IPS-NIHi7 (cell line): ENCODE measurements around the gene SLC23A2.
"Not testable (repeated sequence)": the region's sequence is repeated elsewhere in the genome, so short reads cannot be mapped to it uniquely, and the experiment has no call there.

Experiments
- DNase-seq: peaks from one replicate; pipeline ENCODE4 v3.0.0; 2012; ENCODE audit warnings: mixed read lengths; ENCODE audit errors: extremely low spot score

The SLC23A2 gene

DNA sequence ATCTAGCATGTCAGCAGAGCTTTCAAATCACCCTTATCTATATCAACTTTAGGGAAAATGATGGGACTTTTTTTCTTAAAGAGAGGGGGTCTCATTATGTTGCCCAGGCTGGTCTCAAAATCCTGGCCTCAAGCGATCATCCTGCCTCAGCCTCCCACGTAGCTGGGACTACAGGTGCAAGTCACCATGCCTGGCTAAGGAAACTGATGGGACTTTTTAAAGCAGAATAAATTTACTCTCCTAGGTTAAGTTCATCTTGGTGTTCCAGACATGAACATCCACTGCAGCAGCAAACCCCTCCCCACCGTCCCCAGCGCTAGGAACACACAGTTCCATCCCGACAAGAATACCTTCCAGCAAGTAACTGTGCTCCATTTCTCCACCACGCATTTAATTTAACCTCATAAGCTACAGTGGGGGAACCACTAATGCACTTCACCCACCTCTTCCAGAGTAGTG is 64.9 kb downstream of the SLC23A2 start:
- no peak for DNase-seq

DNA sequence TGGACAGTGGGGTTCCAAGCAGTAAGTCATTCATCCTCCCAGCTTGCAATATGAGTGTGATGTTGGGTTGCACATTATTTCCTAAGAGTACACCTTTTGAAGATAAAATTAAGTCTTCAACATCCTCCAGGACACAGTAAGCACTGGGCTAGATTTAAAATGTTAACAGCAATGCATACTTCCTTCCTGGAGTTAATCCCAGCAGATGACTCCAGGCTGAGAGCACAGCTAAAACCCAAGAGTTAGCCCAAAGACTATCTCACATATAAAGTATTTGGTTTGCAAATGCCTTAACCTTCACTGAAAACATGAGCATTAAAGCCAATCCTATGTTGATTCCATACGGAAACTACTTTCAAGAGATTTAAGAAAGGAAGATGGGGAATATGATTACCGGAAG is 69.2 kb downstream of the SLC23A2 start:
- DNase-seq: no peak

DNA sequence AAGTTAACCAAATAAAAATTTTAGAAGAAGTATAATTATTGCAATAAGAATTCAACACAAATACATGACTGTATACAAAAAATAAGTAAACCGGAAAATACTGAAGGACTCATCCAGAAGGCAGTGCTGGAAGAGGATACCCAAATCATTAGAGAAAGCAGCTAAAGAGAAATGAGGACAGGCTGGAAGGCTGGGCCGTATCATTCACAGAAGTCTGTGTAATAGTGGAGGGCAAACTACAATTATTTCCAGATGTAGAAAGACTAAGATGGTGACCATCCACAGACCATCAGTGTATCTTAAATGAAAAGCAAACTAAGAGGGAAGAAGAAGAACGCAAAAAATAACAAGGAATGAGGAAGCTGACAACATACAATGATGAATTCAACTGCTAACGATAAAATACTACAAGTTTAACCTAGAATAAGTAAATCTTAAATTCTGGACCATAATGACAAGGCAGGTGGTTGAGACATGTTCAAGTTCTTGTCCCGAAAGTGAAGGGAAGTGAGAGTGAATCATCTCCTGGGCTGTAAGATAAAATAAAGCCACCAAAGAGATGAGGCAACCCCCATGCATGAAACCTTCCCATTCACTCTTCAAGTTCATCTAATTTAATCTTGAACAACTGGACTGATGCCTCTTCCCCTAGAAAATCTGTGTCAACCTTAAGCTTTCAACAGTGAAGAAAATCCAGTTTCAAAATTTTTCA is 71.5 kb downstream of the SLC23A2 start:
- no peak for DNase-seq

DNA sequence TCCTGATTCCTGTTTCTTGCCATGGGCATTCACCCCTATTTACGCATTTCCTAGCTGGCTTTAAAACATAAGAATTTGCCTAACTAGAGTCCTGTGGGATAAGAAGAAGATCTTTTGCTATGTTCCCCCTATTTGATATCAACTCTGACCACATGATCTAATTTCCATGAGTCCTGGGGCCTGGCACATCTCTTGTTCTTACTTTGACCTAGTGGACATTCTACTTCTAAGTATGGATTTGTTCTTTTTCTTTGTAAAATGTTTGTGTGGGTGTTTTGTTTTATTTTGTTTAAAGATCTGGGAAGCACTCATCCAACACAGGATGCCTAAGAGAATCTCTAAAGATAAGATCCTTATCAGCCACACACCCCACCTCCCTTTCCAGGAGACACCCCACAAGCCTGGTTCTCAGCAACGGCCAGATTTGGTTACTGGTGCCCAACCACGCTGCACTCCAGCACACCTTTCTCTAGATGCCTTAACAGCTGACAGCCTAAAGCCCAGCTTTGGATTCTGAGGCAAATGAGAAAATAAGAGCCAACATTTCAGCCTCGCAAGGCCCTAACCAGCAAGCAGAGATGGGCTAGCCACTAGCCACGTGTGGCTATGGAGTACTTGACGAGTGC is 74.7 kb downstream of the SLC23A2 start:
- DNase-seq: no peak

DNA sequence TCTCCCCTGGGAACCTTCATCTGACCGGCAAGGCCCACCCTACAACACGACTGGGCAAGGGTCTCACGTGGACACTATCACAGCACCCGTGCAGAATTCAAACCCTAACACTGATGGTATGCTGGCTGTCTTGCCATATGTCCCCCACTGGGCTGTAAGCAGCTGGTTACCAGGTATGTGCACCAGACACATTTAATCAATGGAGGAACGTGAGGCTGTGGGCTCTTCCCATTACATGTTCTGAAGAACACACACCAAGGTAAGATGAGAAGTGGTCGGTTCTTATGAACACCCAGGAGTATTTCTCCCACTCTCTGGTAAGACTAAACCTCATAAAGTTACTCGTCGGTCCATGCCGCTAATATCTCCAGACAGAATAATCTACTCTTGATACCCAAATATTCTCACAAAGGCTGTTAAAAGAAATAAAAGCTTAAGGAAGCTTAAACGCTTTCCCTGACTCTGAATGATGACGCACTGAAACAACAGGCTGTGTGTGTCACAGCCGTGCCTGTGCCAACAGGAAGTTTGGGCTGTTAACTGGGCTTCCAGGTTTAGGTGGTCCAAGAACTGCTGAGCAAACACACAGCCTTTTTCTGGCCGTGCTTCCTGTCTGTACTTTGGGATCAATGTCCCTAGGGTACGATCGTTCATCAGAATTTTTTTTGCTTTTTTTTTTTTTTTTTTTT is 75.3 kb downstream of the SLC23A2 start:
- no peak for DNase-seq

DNA sequence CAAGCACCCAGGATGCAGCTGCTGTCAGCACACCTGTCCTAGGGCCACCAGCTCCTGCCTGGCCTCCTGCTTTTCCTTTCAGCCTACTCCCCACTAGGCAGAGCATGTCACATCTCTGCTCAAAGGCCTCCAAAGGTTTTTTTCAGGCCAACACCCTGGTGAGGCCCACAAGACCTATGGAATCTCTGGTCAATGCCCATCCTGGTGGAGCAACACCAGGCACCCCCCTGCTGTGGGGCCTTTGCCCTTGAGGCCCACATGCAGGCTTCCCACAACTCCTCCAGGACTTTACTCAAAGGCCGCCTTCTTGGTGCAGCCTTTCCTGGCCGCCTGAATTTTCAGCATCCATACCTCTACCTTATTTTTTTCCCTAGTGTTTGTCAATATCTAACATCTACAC is 76.9 kb downstream of the SLC23A2 start:
- no peak for DNase-seq

DNA sequence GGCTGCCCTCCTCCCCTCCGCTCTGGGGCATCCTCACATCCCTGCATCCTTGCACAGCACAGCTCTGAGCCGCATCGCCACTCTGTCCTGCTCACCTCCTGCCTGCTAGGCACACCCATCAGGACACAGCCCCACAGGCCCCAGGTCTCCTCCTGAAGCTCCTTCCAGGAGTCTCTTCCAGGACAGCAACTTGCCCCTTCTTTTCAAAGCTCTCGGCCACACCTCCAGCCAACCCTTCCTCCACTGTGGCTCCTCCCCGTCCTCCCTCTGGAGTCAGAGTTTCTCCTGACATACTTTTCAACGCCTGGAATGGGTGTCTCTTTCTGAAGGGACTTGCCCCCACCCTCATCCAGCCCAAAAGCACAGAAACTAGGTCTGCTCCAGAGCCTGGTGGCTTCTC is 77.3 kb downstream of the SLC23A2 start:
- no peak for DNase-seq

DNA sequence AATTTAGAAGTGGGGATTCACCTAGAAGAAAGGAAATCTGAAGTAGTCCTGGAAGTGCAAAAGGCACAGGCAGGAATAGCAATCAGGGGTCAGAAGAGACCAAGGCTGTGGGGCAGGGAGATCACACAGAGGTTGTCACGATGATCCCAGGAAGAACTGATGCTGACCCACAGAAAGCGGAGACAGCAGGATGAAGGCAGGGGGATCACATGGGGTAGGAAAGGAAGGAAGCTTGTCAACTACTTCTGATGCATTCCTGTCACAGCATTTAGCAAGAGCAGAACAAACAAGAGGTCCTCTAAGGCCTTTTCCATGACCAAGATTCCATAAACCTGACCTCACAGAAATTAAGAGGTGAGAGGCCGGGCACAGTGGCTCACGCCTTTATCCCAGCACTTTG is 79.1 kb downstream of the SLC23A2 start:
- DNase-seq: no peak

DNA sequence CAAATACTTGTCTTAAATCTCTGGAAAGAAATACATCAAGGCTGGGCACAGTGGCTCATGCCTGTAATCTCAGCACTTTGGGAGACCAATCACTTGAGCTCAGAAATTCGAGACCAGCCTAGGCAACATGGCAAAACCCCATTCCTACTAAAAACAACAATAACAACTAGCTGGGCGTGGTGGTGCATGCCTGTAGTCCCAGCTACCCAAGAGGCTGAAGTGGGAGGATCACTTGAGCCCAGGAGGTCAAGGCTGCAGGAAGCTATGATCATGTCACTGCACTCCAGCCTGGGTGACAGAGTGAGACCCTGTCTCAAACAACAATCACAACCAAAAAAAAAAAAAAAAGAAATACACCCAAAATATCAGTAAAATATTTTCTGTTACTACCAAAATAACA is 80.0 kb downstream of the SLC23A2 start:
- DNase-seq: not testable (repeated sequence)

DNA sequence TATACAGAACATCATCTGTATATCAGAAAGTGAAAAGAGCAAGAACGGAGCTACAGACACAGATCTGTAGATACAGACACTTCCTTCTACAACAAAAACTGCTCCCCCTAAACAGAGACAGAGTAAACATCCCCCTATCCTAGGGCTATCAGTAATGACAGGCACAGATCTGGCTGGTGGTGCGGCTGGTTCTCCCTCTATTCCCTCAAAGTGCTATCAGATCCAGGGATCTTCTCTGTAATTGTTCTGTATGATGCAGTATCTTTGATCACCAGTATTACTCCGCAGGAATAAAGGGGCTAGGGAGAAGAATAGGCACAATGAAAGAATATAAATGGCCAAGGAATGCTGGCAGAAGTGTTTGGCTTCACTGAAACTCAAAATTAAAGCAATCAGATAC is 80.7 kb downstream of the SLC23A2 start:
- no peak for DNase-seq

DNA sequence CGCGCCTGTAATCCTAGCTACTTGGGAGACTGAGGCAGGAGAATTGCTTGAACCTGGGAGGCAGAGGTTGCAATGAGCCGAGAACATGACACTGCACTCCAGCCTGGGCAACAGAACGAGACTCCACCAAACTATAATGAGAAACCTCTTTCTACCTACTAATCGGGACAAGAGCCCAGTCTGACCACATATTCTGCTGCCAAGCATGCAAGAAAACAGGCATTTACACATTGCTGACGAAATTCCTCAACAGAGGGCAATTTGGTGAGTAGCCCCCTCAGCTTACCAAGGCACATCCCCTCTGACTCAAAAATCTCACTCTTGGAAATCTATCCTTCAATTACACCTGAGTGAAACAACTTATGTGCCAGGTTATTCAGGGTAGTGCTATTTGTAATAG is 81.2 kb downstream of the SLC23A2 start:
- DNase-seq: no peak

DNA sequence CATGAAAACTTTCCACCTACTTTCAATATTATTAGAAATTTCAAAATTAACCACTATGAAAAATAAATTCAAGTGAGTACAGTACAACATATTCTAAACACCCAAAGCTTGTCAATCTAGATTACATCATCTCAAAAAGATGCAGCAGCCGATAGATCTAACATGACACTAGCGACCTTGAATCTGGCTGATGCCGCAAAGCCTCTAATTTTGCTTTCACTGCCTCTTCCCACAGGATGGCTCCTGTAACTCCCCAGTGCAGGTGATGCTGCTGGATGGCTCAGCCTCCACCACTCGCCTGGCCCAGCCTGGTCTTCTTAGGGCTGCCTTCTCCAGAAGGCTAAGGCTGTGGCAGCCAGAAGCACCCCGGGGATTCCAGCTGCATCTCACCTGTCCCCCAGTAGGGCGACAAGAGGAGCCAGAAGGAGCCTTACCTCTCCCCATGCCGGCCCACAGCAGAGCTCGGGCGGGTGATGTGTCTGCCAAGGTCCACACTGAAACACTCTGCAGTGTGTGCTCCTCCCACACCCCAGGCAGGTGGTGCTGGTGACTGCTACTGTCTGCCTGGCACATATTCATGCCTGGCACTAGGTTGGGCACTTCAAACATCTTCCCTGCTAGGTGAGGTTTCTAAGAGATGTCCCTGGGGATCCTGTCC is 82.1 kb downstream of the SLC23A2 start:
- no peak for DNase-seq

DNA sequence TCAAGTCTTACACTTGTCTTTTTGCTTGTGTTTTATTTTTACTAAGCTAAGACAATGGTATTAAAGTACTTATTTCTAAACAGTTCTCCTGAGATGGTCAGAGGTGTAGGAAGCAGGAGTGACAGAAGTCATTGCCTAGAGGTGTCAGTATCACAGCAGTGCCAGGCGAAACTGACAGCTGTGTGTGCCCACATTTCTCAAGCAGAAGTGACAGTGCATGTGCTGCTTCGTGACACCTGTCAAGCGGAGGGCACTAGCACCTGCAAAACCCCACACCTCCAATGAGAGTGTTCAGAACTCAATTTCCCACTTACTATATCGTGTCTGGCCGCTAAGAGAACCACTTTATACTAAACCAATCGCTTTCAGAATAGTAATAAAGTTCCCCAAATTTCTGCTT is 82.8 kb downstream of the SLC23A2 start:
- DNase-seq: no peak

DNA sequence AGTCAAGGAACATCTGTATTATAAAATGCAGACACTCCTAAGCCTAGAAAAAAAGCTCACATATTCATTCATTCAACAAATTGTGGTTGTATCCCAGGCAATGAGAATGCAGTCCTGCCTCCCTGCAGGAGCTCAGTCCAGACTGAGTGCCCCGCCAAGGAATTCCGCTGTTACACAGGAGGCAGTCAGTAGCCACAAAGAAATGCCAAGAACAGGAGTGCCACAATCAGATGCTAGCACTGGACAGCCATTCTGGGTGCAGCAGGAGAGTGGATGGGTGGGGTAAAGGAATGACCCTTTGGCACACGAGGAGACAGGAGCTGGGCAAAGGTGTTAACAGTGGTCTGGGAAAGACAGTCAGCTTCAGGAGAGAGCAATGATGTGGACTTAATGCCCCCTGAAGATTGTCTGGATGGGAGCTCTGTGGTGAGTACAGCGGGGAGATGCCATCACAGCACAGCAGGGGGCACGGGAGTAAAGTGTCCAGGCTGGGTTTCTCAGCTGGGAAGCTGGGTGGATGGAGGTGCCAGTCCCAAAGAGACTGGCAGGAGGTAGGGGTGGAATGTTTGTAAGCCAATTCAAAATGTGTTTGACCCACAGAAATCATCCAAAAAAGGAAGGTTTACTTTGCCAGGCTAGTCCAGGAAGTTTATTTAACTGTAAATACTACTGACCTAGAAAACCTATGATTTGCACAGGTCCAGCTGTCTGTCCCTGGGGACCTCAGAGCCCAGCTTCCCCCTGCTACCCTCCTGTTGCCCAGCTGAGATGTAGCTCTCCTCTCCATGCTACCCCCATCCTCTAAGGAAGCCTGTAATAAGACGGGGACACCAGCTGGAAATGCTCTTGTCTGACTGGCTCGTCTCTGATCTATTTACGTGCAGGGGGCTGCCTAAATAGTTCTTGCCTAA is 84.1 kb downstream of the SLC23A2 start:
- DNase-seq: no peak

DNA sequence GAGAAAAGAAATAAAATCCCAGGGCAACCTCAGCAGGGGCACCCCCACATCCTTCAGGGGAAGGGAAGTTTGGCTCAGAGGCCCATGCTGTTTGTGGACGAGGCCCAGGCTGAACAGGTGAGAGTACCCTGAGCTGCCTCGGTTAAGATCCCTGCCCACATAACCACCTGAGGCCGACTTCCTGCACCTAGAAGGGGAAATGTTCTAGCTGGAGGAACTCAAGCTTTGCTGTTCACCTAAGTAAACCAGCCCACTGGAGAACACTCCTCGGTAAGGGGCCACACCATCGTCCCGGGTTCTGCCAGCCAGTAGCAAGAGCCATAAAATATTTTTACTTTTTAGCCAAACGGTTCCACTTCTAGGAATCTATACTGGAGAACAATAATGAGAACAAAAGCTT is 88.2 kb downstream of the SLC23A2 start:
- no peak for DNase-seq

DNA sequence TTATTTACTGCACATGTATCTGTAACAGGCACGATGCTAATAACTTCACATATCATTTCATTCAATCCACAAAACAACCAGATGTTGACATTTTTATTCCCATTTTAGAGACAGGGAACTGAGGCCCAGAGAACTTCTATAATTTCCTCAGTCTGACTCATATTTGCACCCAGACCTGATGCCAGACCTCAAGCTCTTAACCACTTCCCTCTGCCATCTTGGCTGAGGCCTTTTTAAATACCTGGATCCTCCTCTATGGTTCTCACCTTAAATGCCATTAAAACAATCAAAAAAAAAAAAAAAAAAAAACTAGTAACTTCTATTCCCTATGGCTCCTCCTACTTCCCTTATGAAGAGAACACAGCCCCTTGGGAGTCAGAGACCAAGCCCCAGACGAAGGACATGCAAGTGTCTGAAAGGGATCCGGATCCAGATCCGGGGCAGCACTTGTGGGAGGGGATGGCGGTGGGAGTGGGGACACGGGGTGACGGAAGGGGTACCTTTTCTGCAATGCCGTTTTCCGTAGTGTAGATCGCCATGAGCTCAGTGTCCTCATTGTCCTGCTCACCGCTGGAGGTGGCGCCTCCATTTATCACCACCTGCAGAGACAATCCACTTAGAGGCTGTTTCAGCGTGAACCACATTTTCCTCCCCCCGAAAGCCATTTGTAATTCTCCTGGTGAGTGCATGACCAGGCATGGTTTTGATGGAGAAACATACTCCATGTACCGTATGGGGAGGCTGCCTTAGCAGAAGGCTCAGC is 88.7 kb downstream of the SLC23A2 start:
- DNase-seq: no peak

DNA sequence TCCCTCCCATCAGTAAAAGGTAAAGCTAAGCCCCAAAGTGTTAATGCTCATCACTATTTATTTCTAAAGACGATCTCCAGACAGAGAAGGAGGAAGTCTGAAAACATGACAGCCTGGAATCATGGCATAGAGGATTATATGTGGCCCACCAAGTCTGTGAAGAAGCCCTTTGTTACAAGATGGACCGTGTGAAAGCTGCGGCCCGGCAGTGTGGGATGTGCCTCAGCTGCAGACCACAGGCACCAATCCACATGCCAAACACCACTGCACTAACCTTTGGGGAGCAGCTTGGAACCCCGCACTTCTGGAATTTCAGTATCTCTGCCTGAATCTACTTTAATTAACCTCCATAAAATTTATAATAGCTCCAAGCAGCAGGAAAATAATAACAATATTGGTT is 90.4 kb downstream of the SLC23A2 start:
- no peak for DNase-seq

DNA sequence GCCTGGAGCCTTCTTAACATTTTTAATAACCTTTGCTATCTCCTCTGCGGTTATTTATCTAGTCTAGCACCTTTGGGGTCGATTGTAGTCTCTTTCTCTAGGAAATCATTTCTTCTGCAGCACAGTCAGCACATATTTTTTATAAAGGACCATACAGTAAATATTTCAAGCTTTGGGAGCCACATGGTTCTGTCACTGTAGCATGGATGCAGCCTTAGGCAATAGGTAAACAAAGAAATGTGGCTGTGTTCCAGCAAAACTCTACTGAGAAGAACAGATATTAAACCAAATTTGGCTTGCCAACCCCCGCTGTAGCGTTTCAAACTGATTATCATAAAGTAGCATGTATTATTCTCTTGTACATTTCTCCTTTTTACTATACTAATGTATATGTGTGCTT is 95.7 kb downstream of the SLC23A2 start:
- DNase-seq: no peak

DNA sequence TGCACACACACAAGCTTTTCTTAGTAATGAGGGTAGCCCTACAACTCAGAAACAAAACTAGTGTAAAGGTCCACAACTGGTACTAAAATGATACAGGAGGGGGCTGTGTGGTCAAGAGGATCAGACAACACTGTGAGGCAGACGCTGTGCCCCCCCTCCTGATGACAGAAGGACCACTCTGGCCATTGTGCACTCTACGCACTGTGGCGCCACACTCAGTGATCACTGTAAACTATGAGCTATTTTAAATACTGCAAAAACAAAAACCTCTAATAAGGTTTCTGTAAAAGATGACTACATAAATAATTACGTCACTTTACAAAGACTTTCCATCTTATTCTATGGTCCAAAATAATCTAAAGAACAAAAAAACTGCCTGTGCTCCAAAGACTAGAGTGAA is 96.1 kb downstream of the SLC23A2 start:
- no peak for DNase-seq

DNA sequence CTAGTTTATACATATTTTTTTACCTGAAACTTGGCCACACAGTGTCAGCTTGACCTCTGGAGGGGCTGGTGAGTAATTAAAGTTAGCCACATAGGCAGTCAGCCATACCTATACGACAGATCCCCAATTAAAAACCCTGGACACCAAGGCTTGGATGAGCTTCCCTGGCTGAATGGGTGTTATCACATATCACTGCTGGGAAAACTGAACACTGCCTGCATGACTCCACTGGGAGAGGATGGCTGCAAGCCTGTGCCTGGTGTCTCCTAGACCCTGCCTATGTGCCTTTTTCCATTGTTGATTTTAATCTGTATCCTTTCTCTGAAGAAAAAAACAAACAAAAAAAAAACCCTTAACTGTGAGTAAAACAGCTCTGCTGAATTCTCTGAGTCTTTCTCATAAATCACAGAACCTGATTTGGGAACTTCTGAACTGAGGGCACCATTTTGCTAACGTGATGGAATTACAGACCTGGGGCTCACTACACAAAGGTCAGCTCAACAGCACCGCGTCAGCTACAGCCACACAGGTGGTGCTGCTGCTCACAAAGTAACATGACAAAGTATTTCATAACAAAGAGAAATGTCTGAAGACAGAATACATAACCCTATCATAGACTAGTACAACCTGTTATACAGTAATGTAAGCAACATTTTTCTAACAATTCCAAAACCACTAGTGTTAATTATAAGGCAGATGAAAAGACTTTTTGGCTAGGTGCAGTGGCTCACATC is 97.0 kb downstream of the SLC23A2 start:
- no peak for DNase-seq
